Measurements from ENCODE around the gene CDH1. TPM values are rescaled to one million over a fixed set of nuclear protein-coding genes. Genes with fewer than 3 reads are reported as not detected.

CDH1 gene

GRCh38 chr16:68884401-68884800 lies 147.3 kb downstream of the CDH1 start:
- Histone ChIP-seq H3K4me2 (ENCODE audit: low read length) (no peak overlapping the region), H3K23ac (ENCODE audit: low read length) (no peak overlapping the region), H2BK5ac (ENCODE audit: low read length) (no peak overlapping the region), H3K4me3 (ENCODE audit: low read length) (no peak overlapping the region), H3K4me1 (ENCODE audit: control insufficient read depth, low read depth, low read length) (no peaks in the 10 kb centered on the region), H4K5ac (ENCODE audit: low read length) (no peak overlapping the region), H3K27me3 (ENCODE audit: insufficient read depth, low read length, poor library complexity) (no peaks in the 10 kb centered on the region), H3K18ac (ENCODE audit: low read length) (no peak overlapping the region), H3K56ac (ENCODE audit: low read length) (no peak overlapping the region), H3K9ac (ENCODE audit: low read length) (no peak overlapping the region), H3K4ac (ENCODE audit: low read depth, low read length) (no peak overlapping the region), H3K79me1 (ENCODE audit: low read length) (no peaks in the 10 kb centered on the region), H2AK5ac (ENCODE audit: low read length) (no peak overlapping the region), H2BK120ac (ENCODE audit: low read depth, low read length) (no peak overlapping the region), H3K36me3 (ENCODE audit: control insufficient read depth, insufficient read depth, low read length) (no peaks in the 10 kb centered on the region), H2BK15ac (replicated peaks; ENCODE audit: low read depth) (no peak overlapping the region), H4K8ac (ENCODE audit: low read depth, low read length) (no peak overlapping the region), H3K27ac (ENCODE audit: low read depth, low read length) (no peak overlapping the region), H3K79me2 (ENCODE audit: control insufficient read depth, insufficient read depth, low read length) (no peaks in the 10 kb centered on the region)
- WGBS (ENCODE audit: extremely low coverage, insufficient coverage, low lambda C conversion rate): no CpG with 5 or more reads among the region's 1 CpG
- no peak for DNase-seq

Small RNAs within 50 kb of the gene (small RNA-seq; reads per million reads assigned to genes)
- gene RNA5SP429 (ENCODE audit: insufficient read depth): not detected

Measured in mesendoderm (in vitro differentiated cells).